ENCODE measurements around the gene SLC7A10. TPM values are rescaled to one million over a fixed set of nuclear protein-coding genes. Genes with fewer than 3 reads are reported as not detected.
"Not testable (repeated sequence)": the region's sequence is repeated elsewhere in the genome, so short reads cannot be mapped to it uniquely, and the experiment has no call there.

The SLC7A10 gene
- total RNA-seq, 1 donor, result not detected

GRCh38 chr19:33193269-33193864 lies 32.3 kb downstream of the SLC7A10 start:
- DNase-seq (ENCODE audit: insufficient read length, low spot score, missing footprints), result peak; percentile 83
- H3K27ac ChIP-seq (ENCODE audit: low read depth, low read length), result no peak overlapping the region
- H3K36me3 ChIP-seq (ENCODE audit: insufficient read depth, low read length), result peaks cover 4% of the 10 kb centered on the region
- no peak overlapping the region for H2AFZ ChIP-seq (ENCODE audit: low read length)
- H3K9me3 ChIP-seq (ENCODE audit: low read depth, low read length), result no peaks in the 10 kb centered on the region
- no peaks in the 10 kb centered on the region for H4K20me1 ChIP-seq (ENCODE audit: insufficient read depth, low read length)
- TF ChIP-seq, protein P1, sequence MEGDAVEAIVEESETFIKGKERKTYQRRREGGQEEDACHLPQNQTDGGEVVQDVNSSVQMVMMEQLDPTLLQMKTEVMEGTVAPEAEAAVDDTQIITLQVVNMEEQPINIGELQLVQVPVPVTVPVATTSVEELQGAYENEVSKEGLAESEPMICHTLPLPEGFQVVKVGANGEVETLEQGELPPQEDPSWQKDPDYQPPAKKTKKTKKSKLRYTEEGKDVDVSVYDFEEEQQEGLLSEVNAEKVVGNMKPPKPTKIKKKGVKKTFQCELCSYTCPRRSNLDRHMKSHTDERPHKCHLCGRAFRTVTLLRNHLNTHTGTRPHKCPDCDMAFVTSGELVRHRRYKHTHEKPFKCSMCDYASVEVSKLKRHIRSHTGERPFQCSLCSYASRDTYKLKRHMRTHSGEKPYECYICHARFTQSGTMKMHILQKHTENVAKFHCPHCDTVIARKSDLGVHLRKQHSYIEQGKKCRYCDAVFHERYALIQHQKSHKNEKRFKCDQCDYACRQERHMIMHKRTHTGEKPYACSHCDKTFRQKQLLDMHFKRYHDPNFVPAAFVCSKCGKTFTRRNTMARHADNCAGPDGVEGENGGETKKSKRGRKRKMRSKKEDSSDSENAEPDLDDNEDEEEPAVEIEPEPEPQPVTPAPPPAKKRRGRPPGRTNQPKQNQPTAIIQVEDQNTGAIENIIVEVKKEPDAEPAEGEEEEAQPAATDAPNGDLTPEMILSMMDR (IDR thresholded peaks at IDR 0.05; ENCODE audit: extremely low read depth, low read depth, low read length), result no peak
- H3K79me2 ChIP-seq (ENCODE audit: insufficient read depth, low read length), result peaks cover 5% of the 10 kb centered on the region
- peak overlapping the region; percentile 19 for H3K4me3 ChIP-seq (ENCODE audit: insufficient read depth, low read length)
- no peaks in the 10 kb centered on the region for H3K4me1 ChIP-seq (ENCODE audit: insufficient read depth, low read length)
- no peak overlapping the region for H3K4me2 ChIP-seq (ENCODE audit: insufficient read depth, low read length)
- H3K27me3 ChIP-seq (ENCODE audit: insufficient read depth, low read length), result peaks cover 6% of the 10 kb centered on the region

GRCh38 chr19:33192010-33192409 lies 33.6 kb downstream of the SLC7A10 start:
- TF ChIP-seq, protein P1 (IDR thresholded peaks at IDR 0.05; ENCODE audit: extremely low read depth, low read depth, low read length), result no peak
- peak; percentile 52 for DNase-seq (ENCODE audit: insufficient read length, low spot score, missing footprints)
- Histone ChIP-seq H3K4me2 (ENCODE audit: insufficient read depth, low read length) (no peak overlapping the region), H3K79me2 (ENCODE audit: insufficient read depth, low read length) (peaks cover 5% of the 10 kb centered on the region), H3K4me3 (ENCODE audit: insufficient read depth, low read length) (no peak overlapping the region), H3K36me3 (ENCODE audit: insufficient read depth, low read length) (no peaks in the 10 kb centered on the region), H3K4me1 (ENCODE audit: insufficient read depth, low read length) (no peaks in the 10 kb centered on the region), H2AFZ (ENCODE audit: low read length) (no peak overlapping the region), H3K9me3 (ENCODE audit: low read depth, low read length) (no peaks in the 10 kb centered on the region), H4K20me1 (ENCODE audit: insufficient read depth, low read length) (no peaks in the 10 kb centered on the region), H3K27me3 (ENCODE audit: insufficient read depth, low read length) (peaks cover 6% of the 10 kb centered on the region), H3K27ac (ENCODE audit: low read depth, low read length) (no peak overlapping the region)

DNA sequence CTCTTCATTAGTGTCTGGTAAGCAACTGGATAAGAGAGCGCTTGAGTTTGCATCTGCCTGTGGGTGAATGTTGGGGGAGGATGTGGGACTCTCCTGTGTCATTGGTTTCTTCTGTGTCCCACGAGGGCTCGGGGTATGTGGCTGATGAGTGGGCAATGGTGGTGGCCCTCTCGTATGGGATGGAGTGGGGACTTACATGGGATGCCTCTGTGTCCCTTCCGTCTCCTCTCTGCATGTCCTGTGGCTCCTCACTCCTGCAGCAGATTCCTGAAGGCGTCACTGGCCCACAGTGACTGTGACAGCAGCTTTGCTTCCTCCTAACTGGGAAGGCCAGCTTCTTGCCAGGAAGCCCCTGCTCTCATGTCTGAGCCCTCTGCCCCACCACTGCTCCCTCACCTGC lies 34.1 kb downstream of the SLC7A10 start:
- Histone ChIP-seq H3K36me3 (ENCODE audit: insufficient read depth, low read length) (no peaks in the 10 kb centered on the region), H2AFZ (ENCODE audit: low read length) (no peak overlapping the region), H3K27me3 (ENCODE audit: insufficient read depth, low read length) (peaks cover 6% of the 10 kb centered on the region), H3K9me3 (ENCODE audit: low read depth, low read length) (no peaks in the 10 kb centered on the region), H4K20me1 (ENCODE audit: insufficient read depth, low read length) (no peaks in the 10 kb centered on the region), H3K4me1 (ENCODE audit: insufficient read depth, low read length) (no peaks in the 10 kb centered on the region), H3K79me2 (ENCODE audit: insufficient read depth, low read length) (peaks cover 5% of the 10 kb centered on the region), H3K27ac (ENCODE audit: low read depth, low read length) (no peak overlapping the region), H3K4me3 (ENCODE audit: insufficient read depth, low read length) (no peak overlapping the region), H3K4me2 (ENCODE audit: insufficient read depth, low read length) (no peak overlapping the region)
- DNase-seq (ENCODE audit: insufficient read length, low spot score, missing footprints), result peak; percentile 55
- TF ChIP-seq, protein P1 (IDR thresholded peaks at IDR 0.05; ENCODE audit: extremely low read depth, low read depth, low read length), result no peak

DNA sequence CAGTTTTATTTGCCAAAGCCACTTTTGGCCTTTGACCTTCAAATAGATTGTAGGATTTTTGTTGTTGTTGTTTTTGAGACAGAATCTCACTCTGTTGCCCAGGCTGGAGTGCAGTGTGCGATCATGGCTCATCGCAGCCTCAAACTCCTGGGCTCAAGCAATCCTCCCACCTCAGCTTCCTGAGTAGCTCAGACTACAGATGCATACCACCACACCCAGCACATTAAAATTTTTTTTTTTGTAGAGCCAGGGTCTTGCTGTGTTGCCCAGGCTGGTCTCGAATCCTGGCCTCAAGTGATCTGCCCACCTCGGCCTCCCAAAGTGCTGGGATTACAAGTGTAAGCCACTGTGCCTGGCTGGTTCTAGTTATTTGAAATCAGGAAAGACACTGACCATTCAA lies 34.6 kb downstream of the SLC7A10 start:
- H3K27me3 ChIP-seq (ENCODE audit: insufficient read depth, low read length); DNase-seq (ENCODE audit: insufficient read length, low spot score, missing footprints); H3K79me2 ChIP-seq (ENCODE audit: insufficient read depth, low read length); H3K27ac ChIP-seq (ENCODE audit: low read depth, low read length); H4K20me1 ChIP-seq (ENCODE audit: insufficient read depth, low read length); H3K4me2 ChIP-seq (ENCODE audit: insufficient read depth, low read length); H2AFZ ChIP-seq (ENCODE audit: low read length); H3K4me1 ChIP-seq (ENCODE audit: insufficient read depth, low read length); H3K4me3 ChIP-seq (ENCODE audit: insufficient read depth, low read length); H3K36me3 ChIP-seq (ENCODE audit: insufficient read depth, low read length); H3K9me3 ChIP-seq (ENCODE audit: low read depth, low read length): not testable (repeated sequence)

All from osteoblast (primary cell).